NCI-H2196 (cell line): ENCODE data around the gene COPS2.
"Not testable (repeated sequence)": the region's sequence is repeated elsewhere in the genome, so short reads cannot be mapped to it uniquely, and the experiment has no call there.

ENCODE experiments used
- DNase-seq: peaks from one replicate; lab custom pipeline; 2025; ENCODE audit not compliant: unreplicated experiment; lab: John Stamatoyannopoulos, UW

The COPS2 gene

DNA sequence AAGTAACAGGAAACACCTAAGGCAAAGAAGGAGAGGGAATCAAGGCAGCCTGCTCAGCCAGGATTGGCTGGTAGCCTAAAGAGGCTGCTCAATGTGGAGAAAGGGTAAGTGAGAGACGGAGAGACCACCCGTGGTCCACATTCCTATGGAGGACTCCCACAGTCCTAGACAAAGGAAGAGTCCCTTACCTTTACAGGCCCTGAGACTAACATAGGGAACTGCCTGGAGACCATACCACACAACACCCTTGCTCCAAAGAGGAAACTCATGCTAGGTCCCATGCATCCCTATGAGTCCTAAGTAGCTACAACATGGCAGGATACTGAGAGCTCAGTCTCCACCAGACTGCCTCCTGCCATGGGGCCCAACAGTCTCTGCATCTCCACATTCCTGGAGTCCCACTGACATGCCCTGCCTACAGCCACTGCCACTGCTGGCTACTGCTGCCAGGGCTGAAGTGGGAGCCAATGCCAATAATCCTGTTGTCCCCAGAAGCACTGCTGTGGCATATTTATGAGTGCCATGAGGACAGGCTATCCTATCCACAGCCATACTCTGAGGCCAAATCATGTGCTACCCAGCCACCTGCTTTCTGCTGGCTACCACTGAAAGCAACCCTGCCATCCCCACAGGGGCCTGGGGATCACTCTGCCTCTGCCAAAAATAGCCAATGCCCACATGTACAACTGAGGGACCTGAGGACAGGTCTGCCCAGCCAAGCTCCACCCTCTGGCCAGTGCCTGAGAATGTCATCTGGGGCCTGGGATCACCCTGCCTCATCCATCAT lies 45.0 kb downstream of the COPS2 start:
- no peak for DNase-seq

DNA sequence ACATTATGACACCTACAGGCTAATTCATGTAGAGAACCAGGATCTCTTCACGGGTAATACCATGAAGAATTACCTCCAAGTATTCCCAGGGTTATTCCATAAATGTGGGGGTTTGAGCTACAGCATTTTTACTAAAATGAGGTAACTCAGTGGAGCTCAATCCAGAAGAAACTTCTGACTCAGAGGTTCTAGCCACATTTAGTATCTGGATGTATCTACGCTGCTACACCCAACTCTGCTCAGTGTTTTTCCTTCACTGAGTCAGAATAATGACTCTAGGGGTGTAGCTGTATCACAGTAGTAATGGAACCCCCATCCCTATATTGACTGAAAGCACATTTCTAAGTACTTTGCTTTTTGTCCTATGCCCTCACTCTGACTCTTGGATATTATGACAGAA lies 52.4 kb downstream of the COPS2 start:
- no peak for DNase-seq

DNA sequence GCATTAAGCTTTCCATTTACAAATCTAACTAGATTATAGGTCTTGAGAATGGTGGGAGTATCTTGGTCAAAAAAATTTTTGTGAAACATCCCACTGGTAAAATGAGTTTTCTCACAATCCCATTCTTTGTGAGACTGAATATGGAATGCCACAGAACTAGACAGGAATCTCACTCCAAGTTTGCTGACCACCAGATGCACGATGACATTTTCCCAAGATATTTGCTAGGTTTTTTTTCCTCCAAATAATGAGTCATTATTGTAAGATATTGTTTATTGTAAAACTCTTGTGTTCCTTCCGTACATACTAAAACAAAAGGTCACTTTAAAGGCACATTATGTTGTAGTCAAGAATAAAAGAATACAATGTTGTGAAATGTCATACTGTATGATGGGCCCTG lies 53.9 kb downstream of the COPS2 start:
- DNase-seq, result no peak

DNA sequence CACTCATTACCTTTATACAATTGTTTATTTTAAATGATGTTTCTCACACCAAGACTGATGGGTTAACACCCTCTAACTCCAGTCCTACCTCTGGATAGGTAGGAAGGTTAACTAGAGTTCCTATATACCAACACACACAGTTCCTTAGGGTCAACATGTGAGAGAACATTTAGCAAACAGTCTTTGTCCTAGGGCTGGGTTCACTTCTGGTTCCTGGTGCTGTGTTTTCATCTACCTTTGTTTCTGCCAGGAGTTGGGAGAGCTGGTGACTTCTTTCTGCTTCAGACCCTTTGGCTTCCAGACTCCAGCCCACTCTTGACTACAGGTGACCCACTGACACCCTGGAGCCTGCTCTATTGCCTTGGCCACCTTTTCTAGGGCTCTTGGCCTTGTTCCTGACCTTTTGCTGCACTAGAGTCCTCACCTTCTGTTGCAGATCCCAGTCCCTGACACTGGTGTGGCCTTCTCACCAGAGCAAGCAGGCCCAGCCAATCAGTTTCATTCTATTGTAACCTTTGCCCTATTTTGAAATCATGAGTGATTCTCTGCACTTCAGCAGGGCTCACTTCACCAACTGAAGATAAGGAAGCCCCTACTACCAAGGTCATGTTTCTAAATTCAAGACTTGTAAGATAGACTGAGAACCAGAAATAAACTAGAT lies 59.2 kb downstream of the COPS2 start:
- DNase-seq, result no peak

DNA sequence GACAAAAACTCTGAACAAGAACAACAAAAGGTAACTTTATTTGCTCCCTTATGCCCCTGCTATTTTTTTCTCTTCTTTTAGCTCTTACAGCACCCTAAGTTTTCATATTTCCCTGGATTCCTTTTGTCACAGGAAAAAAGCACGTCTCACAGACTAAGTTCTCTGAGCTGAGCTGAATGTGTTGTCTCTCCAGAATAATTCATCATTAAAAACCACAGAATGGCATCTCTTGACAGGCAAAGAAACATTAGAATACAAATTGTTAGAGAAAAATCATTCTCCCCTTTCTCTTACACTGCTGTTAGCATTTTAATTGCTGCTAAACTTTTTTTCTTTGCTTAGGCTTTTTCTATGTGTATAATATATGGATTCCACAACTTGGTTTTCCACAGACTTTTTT lies 60.5 kb downstream of the COPS2 start:
- DNase-seq, result no peak

DNA sequence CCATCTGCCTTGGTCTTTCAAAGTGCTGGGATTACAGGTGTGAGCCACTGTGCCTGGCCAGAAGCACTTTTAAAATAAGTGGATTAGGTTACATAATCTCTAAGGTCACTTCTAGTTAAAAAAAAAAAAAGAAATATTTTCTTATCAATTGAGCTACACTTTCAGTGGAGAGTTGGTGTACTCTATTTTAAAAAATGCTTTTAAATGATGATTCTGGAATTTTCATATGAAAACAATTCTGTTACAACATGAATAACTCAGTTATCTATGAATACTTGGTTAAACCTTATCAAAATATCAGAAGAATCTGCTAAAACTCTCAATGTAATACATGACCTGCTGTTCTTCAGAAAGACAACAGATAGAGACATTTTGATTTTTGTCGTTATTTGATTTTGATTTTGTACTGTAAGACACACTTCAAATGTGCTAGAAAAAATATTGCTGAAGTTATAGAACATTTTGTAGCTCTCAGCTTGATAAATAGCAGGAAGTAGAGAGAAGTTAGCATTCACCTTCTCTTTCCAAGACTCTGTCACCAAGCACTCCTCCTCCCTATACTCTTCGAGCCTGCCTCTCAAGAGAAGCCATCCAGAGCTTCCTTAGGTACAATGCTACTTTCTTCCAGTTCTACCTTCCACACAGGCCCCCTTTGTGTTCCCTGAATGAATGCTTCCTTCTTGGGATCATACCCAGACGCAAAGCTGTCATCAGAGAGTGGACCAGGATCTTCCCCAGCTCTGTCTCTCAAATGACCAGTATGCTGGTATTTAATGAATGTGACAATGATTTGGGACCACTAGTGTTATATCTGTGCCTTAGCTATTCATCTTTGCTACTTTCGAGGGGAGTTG lies 61.9 kb downstream of the COPS2 start:
- no peak for DNase-seq

DNA sequence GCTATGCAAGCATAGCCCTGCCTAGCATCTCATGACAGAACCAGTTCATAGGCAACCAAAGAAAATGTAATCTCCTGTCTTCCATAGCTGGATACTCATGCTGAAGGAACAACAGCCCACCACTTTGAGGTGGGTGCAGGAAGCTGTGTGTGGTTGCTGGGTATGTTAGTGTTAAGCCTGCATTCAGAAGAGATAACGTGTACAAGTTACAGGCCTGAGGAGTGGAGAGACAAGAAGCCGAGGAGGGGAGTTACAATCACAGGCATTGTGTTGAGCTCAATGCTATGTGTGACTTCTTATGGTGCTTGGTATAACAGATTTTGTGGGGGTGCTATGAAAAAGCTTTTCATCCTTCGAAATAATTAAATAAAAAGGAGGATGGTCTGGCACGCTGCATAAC lies 66.4 kb downstream of the COPS2 start:
- no peak for DNase-seq

DNA sequence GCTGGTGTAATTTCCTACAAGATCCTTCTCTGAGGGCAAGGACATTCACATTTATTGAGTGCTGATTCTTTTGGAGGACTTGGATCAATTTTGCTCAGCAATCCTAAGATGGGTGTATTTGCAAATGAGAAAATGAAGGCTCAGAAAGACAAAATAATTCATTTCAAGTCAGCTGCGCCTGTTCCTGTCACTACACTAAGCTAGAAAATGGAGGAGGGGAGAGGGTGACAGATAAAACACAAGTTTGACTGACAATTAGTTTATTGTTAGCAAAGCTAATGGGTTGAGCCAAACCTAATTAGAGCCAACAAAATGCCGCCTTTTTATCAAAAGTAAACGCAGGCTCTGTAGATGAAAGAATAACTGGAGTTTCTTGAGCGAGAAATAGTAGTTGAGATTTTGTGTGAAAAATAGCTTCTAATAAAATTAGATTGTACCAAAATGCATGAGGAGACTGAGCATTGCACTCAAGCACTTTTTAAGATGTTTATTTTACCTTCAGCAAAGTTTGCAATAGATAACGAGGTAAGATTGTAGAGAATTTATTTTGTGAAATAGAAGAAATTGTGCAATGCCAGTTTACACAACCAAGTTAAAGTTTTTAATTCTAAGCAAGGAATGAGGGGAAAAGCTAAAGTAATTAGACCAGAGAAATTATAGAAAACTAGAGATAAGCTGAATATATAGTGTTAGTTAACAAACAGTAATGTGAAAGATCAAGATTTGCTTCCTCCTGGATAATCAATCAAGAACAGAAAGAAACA lies 69.5 kb downstream of the COPS2 start:
- no peak for DNase-seq

DNA sequence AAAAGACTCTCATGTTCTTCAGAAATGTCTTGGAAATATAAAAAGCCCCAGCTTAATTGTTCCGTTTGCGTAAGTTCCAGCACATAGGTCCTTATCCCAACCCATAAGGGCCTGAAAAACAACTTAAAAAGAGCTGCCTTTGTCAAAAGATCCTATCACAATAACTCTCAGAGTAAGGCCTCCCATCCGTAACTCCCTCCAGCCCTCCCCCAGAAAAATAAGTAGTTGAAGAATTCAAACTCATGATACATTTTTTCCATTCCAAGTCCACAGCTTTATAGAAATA lies 71.2 kb downstream of the COPS2 start:
- no peak for DNase-seq

DNA sequence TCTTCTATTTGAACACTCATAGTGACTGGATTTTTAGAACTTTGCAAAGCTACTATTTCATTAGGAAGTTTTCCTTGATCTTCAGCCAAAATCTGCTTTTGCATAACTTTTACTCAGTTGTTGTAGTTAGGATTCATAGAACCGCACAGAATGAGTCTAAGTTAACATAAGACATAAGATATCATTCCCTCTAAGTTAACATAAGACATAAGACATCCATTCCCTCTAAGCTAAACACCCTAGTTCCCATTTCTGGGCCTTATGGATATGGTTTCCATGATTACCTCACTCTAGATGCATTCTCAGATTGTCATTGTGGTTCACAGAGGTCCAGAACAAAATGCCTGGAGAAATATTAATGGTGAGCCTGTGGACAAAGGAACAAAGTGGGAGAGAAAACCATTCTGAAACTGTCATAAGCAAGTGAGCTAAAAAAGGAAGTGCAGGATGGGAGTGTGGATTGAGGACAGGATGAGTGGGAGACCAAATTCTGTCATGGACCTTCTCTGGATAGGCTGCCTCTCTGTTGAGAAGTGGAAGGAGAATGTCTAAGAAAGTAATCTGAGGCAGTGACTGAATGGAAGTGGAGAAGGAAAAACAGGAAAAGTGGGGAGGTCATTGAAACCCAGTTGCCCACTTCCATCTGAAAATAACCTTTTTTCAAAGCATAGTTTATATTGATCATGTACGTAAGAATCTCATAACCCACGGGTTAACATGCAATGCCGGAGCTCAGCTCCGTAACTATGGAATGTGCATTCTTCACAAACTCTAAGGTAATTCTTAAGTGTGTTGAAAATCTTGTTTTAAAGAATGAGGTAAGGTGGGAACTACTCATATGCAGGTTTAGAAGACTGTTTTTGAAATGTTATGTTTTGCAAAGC lies 71.8 kb downstream of the COPS2 start:
- DNase-seq, result no peak

DNA sequence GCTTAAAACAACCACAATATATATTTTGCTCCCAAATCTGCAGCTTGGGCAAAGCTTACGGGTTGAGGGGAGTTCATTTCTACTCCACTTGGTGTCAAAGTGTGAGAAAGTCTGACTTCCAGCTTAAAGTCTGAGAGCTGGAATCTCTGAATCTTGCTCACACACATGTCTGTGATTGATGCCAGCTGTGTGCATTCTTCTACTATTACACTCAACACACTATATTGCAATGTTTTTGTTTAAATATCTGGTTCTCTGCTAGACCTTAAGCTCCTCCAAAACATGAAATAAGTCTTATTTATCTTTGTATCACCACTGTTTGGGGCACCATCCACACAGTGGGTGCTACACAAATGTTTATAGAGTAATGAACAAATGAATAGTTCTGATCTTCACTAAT lies 72.4 kb downstream of the COPS2 start:
- no peak for DNase-seq

DNA sequence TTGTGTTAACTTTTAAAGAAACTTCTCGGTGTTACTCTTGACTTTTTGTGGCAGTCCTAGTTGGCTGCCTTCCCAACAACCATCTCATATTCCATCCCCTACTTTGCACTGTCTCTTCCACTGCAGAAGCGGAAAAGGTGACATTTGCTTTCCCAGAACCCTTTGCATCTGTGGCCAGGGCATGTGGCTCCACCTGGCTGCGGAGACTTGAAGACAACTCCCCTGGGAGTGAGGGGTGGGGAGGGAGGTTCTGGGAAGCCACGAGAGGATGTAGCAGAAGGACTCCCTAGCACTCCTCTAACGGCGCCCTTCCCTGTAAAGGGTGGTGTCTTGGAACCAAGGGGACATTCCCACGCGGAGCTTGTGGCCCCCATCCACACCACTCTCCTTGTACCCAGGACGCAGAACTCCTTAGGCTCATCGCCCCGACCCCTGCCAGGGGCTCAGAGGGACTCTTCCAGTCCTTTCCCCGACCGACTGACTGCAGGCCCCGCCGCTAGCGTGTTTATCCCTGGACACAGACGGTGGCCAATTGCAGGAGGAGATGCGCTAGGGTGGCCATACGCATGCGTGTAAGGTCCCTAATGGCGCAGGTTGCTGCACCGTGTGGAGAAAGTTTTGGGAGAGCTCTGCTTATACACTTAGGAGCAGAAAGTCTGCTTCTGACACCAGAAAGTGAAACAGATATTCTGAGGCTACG lies 75.9 kb downstream of the COPS2 start:
- DNase-seq, result no peak

DNA sequence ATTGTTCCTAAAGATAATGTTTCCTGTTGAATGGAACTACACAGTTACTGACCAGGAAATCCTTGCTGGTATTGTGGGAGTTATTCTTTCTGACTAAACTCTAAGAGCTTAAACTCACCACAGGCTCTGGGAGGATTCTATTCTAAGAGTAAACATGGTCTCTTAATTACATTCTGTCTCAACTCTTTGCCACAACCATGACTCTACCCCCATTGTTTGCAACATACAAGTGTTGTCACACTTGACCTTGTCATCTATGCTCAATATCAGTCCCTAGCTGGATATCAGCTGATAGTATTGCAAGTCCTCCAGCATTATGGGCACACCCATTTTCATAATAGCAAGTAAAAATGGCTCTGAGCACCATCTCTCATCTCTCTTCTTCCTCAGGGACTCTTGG lies 79.5 kb downstream of the COPS2 start:
- DNase-seq, result no peak

DNA sequence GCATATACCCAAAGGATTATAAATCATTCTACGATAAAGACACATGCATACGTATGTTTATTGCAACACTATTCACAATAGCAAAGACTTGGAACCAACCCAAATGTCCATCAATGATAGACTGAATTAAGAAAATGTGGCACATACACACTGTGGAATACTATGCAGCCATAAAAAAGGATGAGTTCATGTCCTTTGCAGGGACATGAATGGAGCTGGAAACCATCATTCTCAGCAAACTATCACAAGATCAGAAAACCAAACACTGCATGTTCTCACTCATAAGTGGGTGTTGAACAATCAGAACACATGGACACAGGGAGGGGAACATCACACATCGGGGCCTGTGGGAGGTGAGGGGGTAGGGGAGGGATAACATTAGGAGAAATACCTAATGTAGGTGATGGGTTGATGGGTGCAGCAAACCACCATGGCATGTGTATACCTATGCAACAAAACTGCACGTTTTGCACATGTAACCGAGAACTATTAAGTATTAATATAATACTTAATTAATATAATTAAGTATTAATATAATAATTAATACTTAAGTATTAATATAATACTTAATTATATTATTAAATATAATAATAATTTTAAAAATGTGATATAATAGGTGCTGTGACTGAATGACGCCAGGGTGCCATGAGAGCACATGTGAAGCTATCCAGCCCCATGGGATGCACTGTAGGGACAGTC lies 80.7 kb downstream of the COPS2 start:
- DNase-seq, result not testable (repeated sequence)
